Measurements from ENCODE around the gene NBEA. TPM values are rescaled to one million over a fixed set of nuclear protein-coding genes. Genes with fewer than 3 reads are reported as not detected.

The NBEA gene
- total RNA-seq, 2 experiments from 2014 or later = 0.12 to 0.23 TPM

DNA sequence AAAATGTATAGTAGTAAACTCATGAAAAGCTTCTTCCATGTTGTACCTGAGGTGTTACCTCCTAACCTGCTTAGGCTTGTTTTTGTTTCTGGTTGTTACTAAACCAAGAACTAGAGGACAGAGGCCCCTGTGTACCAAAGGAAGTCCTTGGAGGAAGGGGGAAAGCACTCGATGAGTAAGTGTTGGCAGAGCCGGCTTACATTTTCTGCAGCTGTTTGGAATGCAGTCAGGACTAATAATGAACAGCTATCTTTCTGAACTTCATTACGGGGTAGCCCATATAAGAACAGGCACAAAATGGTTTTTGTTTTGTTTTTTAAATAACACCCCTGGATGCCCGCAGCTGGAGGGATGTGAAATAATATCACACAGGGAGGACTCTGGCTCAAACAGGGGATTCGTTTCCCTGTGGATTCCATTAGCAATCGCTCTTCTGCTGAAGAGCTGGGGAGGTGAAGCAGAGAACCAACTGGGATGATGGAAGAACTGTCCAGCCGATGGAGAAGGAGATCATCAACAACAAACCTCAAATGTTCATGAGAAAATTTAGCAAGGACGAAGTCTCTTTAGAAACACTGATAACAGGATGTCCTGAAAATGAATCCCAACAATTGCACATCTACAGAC is 748.6 kb downstream of the NBEA start:
- CTCF ChIA-PET = interaction anchor here (0.7 kb wide), 1 partner anchor 48 kb away, joined by 3 read pairs; no protein-coding TSS in a partner anchor
- H3K4me1 Mint-ChIP-seq = no peaks in the 10 kb centered on the region
- no peak overlapping the region for H3K4me3 Mint-ChIP-seq

DNA sequence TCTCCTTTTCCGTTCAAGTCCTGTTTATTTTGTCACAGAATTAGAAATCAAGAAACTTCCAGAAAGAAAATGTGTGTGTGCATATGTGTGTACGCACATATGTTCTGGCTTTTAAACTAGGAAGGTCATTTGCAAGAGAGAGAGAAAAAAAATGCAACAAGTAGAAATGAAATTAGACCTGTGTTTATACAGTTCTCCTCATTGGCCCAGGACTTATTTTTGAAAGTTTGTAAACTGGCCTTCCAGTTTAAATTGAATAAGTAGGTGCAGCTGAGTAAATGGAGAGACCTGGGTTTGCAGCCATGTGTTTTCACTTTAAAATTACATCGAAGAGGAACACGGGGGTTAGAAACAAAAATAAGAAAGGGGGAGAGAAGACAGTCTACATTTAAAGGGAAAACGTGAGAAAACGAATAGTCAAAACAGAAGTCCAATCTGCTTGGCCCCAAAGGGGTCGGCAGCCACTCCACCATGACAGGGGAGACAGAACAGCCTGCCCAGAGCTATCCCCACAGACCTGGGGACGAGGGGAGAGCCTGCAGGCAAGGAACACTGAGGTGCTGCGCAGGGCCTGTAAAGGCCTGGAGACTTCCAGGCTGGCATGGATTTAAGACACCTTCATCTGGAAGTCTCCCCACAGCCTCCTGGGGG is 751.2 kb downstream of the NBEA start:
- H3K27me3 Mint-ChIP-seq = no peaks in the 10 kb centered on the region
- H3K36me3 Mint-ChIP-seq = no peaks in the 10 kb centered on the region
- H3K4me1 Mint-ChIP-seq = no peaks in the 10 kb centered on the region
- ATAC-seq = no peak
- no peak overlapping the region for H3K27ac Mint-ChIP-seq
- H3K9me3 Mint-ChIP-seq (ENCODE audit: low read depth) = no peaks in the 10 kb centered on the region
- CTCF ChIA-PET = no interaction called here
- no peak for DNase-seq
- H3K4me3 Mint-ChIP-seq = no peak overlapping the region

More for the DNA sequence above, 748.6 kb downstream of the NBEA start:
- no peaks in the 10 kb centered on the region for H3K9me3 Mint-ChIP-seq (ENCODE audit: low read depth)
- H3K27ac Mint-ChIP-seq = no peak overlapping the region
- no peaks in the 10 kb centered on the region for H3K36me3 Mint-ChIP-seq
- ATAC-seq (no peak), DNase-seq (no peak)
- no peaks in the 10 kb centered on the region for H3K27me3 Mint-ChIP-seq

DNA sequence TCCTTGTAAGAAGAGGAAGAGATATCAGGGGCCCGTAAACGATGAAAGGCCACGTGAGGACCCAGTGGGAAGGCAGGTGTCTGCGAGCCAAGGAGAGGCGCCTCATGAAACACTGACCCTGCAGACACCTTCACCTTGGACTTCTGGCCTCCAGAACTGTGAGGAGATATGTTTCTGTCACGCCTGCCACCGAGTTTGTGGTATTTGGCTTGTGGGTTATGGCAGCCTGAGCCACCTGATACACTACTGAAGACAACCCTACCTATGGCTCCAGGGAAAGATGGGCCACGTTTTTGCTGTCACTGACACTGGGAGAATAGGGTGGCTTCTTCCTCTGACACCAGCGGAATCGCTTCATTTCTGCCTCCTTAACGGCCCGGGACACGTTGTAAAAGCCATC is 752.0 kb downstream of the NBEA start:
- DNase-seq = no peak
- Mint-ChIP-seq H3K9me3 (ENCODE audit: low read depth) (no peaks in the 10 kb centered on the region), H3K27me3 (no peaks in the 10 kb centered on the region), H3K36me3 (no peaks in the 10 kb centered on the region), H3K4me1 (no peaks in the 10 kb centered on the region), H3K27ac (no peak overlapping the region), H3K4me3 (no peak overlapping the region)
- CTCF ChIA-PET = no interaction called here
- ATAC-seq = no peak

DNA sequence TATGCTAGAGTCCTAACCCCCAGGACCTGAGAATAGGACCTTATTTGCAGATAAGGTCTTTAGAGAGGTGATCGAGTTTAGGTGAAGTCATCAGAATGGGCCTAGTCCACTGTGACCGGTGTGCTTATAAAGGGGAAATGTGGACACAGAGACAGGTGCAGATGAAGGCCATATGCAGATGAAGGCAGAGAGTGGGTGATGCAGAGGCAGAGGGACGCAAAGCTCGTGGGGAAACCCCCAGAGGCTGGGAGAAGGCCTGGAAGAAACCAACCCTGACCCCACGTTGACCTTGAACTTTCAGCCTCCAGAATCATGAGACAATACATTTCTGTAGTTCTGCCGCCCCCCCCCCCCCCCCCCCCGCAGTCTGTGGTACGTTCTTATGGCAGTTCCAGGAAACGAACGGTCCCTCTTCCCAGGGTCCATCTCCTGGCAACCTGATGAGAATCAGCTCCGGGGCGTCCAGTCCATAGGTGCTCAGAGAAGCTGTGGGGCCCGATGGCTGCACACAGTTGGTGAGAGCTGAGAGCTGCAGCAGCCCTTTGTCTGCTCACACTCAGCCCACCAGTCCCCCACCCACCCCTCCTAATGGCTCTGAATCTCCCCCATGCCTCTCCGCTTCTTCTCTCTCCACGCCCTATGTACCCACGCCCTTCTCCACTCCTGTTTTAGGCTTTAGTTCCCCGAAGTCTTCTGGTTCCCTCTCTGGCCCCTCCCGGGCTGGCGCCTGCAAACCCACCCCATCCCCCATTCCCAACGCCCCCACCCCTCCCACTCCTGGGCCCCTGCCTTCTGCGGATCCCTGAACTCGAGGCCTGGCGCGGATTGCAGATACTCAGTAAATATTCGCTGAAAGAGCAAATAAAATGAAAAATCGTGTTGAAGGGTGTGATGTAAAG is 752.7 kb downstream of the NBEA start:
- CTCF ChIA-PET = no interaction called here
- Mint-ChIP-seq H3K36me3 (no peaks in the 10 kb centered on the region), H3K27ac (no peak overlapping the region), H3K4me1 (no peaks in the 10 kb centered on the region), H3K27me3 (no peaks in the 10 kb centered on the region), H3K9me3 (ENCODE audit: low read depth) (no peaks in the 10 kb centered on the region), H3K4me3 (no peak overlapping the region)
- DNase-seq = no peak
- ATAC-seq = no peak

DNA sequence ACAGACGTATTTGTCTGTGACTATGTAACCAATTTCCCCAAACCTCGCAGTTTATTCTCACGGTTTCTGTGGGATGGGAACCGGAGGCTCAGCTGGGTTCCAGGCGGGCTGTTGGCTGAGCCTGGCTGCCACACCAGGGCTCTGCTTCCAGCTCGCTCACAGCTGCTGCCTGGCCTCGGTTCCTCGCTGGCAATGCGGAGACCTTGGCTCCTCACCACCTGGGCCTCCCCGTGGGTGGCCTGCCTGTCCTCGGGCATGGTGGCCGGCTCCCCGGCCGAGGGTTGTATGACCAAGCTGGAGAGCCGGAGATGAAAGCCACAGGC is 753.3 kb downstream of the NBEA start:
- Mint-ChIP-seq H3K9me3 (ENCODE audit: low read depth) (no peaks in the 10 kb centered on the region), H3K27me3 (no peaks in the 10 kb centered on the region), H3K36me3 (no peaks in the 10 kb centered on the region), H3K4me3 (no peak overlapping the region), H3K4me1 (no peaks in the 10 kb centered on the region), H3K27ac (no peak overlapping the region)
- ATAC-seq (no peak), DNase-seq (no peak)
- CTCF ChIA-PET = no interaction called here

DNA sequence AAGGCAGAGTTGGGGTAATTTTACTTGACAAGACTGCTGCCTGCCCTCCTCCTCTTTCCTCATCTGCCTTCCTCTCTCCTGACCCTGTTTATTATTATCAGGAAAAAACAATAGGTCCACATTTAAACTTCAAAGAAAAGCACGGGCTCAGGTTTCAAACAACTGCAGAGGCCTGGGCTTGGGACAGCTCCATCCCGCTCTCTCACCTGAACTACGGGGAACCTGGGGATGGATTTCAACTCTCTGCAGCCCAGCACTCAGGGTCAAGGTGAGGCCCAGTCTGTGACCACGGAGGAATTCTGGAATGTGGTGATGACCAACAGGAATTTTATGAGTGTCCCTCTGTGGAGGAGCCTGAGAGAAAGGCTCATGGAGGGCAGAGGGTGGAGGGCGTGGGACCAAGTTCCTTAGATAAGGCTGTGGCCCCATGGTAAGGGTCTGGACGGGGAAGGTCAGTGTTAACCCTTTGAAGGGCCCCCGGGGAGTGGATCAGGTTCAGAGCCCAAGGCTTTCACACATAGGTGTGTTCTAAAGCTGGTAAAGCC is 755.2 kb downstream of the NBEA start:
- Mint-ChIP-seq H3K9me3 (ENCODE audit: low read depth) (no peaks in the 10 kb centered on the region), H3K27ac (no peak overlapping the region), H3K36me3 (no peaks in the 10 kb centered on the region), H3K27me3 (no peaks in the 10 kb centered on the region), H3K4me3 (no peak overlapping the region), H3K4me1 (no peaks in the 10 kb centered on the region)
- CTCF ChIA-PET = no interaction called here
- DNase-seq (no peak), ATAC-seq (no peak)

DNA sequence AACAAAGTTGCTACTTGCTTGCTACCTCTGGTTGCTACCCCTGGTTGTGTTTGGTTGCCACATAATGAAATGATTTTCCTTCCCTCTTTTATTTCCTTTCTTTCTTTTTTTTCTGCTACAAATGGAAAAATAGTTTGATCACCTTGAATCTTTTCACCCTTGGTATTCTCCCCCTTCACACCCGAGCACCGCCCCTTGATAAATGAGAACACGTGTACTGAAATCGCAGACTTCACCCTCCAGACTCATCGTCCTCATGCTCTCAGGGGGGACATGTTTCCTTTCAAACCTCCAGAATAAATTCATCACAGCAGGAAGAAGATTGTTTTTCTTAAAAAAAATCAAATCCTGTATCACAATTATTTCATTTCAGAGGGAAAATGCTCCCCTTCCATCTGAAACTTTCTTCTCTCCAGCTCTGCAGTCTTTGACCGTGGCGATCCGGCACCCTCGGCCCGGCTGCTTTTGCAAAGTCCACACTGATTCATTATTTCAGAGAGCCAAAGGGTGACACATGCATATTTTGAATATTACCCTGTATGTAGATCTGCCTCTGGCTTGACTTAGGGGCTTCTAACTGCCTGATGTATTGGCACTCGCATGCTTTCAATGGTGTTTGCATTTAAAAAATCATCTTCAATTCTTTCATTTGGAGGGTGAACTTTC is 757.0 kb downstream of the NBEA start:
- H3K27ac Mint-ChIP-seq = no peak overlapping the region
- CTCF ChIA-PET = no interaction called here
- no peaks in the 10 kb centered on the region for H3K4me1 Mint-ChIP-seq
- H3K4me3 Mint-ChIP-seq = no peak overlapping the region
- ATAC-seq (no peak), DNase-seq (no peak)
- H3K9me3 Mint-ChIP-seq (ENCODE audit: low read depth) = no peaks in the 10 kb centered on the region
- no peaks in the 10 kb centered on the region for H3K36me3 Mint-ChIP-seq
- no peaks in the 10 kb centered on the region for H3K27me3 Mint-ChIP-seq

DNA sequence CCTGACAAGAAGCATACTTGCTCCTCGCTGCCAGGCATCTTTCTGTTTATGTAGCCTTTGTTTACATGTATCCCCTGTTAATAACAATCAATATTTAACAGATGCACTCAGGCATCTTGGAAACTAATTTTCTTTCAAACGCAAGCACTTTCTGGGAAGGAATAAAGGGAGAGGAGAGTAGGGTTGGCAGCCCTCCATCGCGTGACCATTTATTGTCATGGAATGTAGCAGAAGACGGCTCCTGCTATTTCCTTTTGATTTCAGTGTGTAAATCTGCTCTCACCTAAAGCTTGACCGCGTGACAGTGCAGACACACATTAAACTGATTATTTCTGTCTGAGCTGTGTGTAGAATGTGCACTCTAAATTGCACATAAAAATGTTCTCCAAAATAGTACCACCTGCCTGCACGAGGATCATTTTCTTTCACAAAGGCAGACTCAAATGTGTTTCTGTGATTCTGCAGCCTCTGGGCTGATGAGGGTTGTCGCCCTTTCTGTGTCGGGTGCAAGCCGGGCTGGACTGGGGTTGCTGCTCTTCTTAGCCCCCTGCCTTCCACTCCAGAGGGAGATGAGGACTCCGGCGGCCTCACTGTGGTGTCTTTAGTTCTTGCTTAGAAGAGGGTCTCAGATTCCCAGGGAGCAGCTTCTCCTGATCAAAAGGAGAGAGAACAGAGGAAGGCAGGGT is 757.9 kb downstream of the NBEA start:
- CTCF ChIA-PET = no interaction called here
- no peak for DNase-seq
- no peaks in the 10 kb centered on the region for H3K9me3 Mint-ChIP-seq (ENCODE audit: low read depth)
- H3K4me3 Mint-ChIP-seq = no peak overlapping the region
- no peaks in the 10 kb centered on the region for H3K36me3 Mint-ChIP-seq
- no peak overlapping the region for H3K27ac Mint-ChIP-seq
- no peaks in the 10 kb centered on the region for H3K27me3 Mint-ChIP-seq
- H3K4me1 Mint-ChIP-seq = no peaks in the 10 kb centered on the region
- ATAC-seq = no peak

DNA sequence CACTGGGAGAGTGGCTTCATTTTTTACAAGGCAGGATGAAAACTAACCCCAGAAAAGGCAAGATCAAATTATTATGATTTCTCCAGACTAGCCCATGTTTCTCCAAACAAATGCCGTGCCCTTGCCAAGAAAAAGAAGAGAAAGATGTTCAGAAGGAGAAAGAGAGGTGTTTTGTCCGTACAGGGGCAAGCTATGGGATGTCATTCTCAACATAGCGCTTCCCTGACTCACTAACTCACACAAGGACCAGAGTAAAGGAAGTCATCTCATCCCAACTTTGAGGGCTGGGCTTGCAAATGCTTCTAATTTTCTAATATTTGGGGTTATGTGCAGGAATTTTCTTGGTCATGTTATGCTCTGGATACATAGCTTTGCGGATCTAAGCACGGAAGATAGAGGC is 758.6 kb downstream of the NBEA start:
- H3K27ac Mint-ChIP-seq = no peak overlapping the region
- ATAC-seq = no peak
- H3K9me3 Mint-ChIP-seq (ENCODE audit: low read depth) = no peaks in the 10 kb centered on the region
- no peak for DNase-seq
- no peaks in the 10 kb centered on the region for H3K27me3 Mint-ChIP-seq
- H3K4me3 Mint-ChIP-seq = no peak overlapping the region
- no peaks in the 10 kb centered on the region for H3K36me3 Mint-ChIP-seq
- CTCF ChIA-PET = no interaction called here
- H3K4me1 Mint-ChIP-seq = no peaks in the 10 kb centered on the region

DNA sequence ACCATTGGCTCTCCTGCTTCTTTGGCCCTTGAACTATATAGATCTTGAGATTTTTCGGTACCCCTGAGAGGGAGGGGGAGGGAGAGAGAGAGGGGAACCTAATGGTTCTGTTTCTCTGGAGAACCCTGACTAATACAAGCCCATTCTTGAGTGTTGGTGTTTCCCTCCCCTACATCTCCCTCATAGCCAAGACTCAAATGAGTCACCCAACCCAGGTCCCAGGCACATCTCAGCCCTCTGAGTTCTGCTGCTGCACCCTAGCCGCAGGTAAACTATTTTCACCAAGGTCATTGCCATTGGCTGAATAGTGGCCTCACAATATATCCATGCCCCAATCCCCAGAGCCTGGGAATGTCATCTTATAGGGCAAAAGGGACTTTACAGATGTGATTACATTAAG is 760.2 kb downstream of the NBEA start:
- Mint-ChIP-seq H3K36me3 (no peaks in the 10 kb centered on the region), H3K9me3 (ENCODE audit: low read depth) (no peaks in the 10 kb centered on the region), H3K4me1 (no peaks in the 10 kb centered on the region), H3K4me3 (no peak overlapping the region), H3K27ac (no peak overlapping the region), H3K27me3 (no peaks in the 10 kb centered on the region)
- CTCF ChIA-PET = no interaction called here
- DNase-seq (no peak), ATAC-seq (no peak)

DNA sequence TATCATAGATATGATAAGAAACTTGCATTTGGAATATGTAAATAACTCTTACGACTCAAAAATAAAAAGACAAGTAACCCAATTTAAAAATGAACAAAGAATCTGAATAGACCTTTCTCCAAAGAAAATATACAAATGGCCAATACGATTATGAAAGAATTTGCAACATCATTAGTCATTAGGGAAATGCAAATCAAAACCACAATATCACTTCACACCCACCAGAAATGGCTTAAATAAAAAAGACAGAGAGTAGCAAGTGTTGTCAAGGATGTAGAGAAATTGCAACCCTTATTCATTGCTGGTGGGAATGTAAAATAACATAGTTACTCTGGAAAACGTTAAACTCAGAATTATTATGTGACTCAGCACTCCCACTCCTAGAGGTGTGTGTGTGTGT is 761.0 kb downstream of the NBEA start:
- H3K36me3 Mint-ChIP-seq = no peaks in the 10 kb centered on the region
- CTCF ChIA-PET = no interaction called here

DNA sequence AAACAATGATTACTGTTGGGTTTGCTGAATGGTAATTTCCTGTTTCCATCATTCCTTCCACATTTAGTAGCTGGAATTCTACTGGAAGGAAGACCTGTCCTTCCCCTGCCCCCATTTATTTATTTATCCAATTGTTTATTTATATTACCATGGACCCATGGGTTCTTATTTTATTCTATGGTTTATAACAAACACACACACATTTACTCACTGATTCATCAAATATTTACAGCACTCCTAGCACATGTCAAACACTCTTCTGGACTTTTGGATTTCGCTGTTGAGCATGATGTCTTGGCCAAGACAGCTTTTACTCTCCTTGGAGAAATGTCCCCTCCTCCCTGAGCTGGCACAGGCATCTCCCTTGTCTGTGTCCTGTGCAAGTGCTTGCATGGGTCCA is 762.3 kb downstream of the NBEA start:
- Mint-ChIP-seq H3K27ac (no peak overlapping the region), H3K27me3 (no peaks in the 10 kb centered on the region), H3K4me1 (no peaks in the 10 kb centered on the region), H3K4me3 (no peak overlapping the region), H3K9me3 (ENCODE audit: low read depth) (peaks cover 2% of the 10 kb centered on the region), H3K36me3 (no peaks in the 10 kb centered on the region)
- CTCF ChIA-PET = no interaction called here
- ATAC-seq (no peak), DNase-seq (no peak)

More for the DNA sequence above, 761.0 kb downstream of the NBEA start:
- H3K27ac Mint-ChIP-seq = no peak overlapping the region
- H3K4me1 Mint-ChIP-seq = no peaks in the 10 kb centered on the region
- no peak for DNase-seq
- no peak for ATAC-seq
- H3K9me3 Mint-ChIP-seq (ENCODE audit: low read depth) = peaks cover 2% of the 10 kb centered on the region
- H3K27me3 Mint-ChIP-seq = no peaks in the 10 kb centered on the region
- H3K4me3 Mint-ChIP-seq = no peak overlapping the region

DNA sequence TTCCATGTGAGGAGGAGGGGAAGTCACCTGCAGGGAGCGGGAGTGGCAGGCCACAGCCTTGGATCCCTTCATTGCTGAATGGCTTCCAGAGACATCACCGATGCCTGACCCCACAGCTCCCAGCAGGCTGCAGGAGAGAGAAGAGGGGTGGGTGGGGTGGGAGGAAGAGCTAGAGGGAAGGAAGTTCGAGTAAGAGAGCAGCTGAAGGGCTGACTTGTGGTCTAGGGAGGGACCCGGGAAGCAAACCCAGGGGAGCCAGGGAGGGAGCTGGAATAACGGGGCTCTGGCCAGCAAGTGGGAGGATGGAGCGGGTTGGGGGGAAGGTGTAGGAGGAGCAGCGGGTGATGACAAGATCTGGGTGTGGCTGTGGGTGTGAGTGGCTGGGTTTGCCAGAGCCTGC is 764.2 kb downstream of the NBEA start:
- ATAC-seq = no peak
- Mint-ChIP-seq H3K36me3 (no peaks in the 10 kb centered on the region), H3K9me3 (ENCODE audit: low read depth) (peaks cover 2% of the 10 kb centered on the region), H3K27ac (no peak overlapping the region), H3K4me1 (no peaks in the 10 kb centered on the region), H3K27me3 (no peaks in the 10 kb centered on the region), H3K4me3 (no peak overlapping the region)
- CTCF ChIA-PET = no interaction called here
- DNase-seq = no peak
